ENCODE results near the gene CALHM3. TPM values are rescaled to one million over a fixed set of nuclear protein-coding genes. Genes with fewer than 3 reads are reported as not detected.

The CALHM3 gene
- polyA plus RNA-seq, 3 donors: not detected

DNA sequence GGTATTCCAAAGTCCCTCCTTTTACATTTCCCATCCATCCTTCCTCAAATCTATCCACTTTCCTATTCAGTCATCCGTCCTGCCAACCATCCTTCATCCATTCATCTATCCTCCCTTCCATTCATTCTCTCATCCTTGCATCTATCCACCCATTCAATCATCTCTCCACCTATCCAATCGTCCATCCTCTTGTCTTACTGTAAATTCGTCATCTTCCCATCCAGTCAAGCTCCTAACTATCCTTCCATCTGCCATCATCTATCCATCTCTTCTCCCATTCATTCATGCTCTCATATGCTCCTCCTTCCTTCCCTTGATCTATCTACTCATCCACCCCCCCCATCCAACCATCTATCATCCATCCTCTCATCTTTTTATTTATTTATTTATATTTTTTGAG is 5.0 kb downstream of the CALHM3 start:
- DNase-seq: no peak

DNA sequence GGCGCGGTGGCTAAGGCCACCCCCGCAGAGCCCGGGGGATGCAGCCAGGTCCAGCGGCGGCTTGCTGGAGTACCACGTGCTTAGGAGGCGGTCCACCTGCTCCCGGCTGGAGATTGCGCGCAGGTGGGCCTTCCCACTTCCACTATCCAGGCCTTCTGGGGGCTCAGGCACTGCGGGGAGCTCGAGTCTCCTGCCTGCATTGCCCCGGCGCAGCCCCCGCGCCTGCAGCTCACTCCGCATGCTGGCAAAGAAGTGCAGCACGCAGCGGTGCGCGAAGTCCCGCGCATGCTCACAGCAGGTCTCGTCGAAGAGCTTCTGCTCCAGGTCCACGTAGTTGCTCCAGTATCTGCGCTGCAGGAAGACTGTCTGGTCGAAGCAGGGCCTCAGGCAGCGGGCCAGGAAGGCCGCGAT is 5.8 kb downstream of the CALHM3 start:
- no peak for DNase-seq

DNA sequence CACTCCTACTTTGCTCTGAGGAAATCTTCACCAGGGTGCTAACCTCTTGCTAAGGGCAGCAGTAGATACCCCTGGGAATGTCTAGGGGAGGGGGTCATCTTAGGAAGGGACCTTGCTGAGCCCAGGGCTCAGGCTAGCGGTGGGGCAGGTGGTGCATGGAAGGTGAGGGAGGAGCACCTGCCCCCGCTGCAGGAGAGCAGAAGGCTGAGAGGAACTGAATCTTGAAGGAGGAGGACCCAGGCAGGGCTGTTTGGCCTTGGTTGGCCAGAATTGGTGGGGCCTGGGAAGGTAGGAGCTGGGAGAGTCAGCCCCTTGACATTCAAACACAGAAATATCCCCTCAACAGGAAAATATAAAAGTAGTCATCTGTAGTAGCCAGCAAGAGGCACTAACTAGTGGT is 7.0 kb downstream of the CALHM3 start:
- DNase-seq: no peak

DNA sequence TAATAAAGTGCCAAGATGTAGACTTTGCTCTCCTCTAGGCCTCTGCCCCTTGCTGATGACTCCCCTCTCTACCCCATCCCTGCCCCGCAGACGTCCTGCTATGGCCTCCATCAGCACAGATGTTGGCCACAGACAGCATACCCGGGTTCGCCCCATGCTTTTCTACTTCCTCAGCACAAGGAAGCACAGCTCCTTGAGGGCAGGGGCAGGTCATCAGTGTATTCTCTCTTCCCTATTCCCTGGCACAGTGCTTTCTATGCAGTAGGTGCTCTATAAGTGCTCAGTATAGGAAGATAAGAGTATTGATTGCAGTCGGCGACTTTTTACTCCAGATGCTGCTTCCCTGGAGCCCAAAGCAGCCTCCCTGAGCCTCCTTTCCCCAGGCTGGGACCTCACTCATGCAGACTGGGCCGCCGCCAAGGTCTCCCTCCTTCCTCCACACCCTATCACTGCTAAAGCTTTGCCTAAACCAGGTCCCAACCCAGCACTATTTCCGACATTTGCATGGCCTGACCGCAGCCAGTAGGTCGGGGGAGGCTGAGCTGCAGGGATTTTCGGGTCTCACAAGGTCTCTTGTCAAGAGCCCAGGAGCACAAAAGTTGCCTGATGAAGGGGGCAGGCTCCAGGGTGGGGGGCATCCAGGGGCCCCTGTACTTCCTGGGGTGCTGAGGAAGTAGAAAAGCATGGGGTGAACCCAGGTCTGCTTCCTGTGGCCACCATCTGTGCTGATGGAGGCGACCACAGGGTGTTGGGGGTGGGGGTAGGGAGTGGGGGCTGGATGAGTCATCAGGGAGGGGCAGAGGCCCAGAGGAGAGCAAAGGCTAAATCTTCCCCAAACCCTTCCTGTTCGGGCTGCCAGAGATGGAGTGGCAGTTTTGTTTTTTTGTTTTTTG is 8.0 kb downstream of the CALHM3 start:
- no peak for DNase-seq

DNA sequence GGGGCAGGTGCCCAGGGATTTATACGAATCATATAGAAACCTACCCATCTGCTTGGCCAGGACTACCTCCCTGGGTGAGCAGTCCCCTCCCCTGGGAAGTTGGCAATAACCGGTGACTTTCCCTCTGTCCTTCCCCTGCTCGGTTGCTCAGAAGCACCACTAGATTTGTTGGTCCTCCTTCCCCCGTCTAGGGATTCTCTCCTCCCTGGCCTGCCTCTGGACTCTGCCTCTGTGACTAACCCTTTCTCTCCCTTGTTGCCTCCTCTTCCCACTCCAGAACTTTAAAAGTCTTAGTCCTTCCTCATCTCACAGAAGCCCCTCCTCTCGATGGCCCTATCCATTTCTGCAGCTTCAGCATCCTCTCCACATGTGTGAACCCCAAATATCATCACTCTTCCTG is 9.8 kb downstream of the CALHM3 start:
- no peak for DNase-seq

DNA sequence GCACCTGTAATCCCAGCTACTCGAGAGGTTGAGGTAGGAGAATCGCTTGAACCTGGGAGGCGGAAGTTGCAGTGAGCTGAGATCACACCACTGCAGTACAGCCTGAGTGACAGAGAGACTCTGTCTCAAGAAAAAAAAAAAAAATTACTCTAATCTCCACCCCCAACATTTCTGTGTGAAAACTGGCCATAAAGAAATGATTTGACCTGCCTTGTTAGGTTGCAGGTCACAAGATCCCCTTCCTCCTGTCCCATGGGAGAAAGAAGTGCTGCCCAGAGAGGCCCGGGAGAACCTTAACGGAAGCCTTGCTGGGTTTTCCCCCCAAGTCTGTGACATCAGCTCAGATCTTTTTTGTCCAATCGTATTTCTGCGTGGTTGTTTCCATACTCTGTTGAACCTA is 11.6 kb downstream of the CALHM3 start:
- DNase-seq: no peak

DNA sequence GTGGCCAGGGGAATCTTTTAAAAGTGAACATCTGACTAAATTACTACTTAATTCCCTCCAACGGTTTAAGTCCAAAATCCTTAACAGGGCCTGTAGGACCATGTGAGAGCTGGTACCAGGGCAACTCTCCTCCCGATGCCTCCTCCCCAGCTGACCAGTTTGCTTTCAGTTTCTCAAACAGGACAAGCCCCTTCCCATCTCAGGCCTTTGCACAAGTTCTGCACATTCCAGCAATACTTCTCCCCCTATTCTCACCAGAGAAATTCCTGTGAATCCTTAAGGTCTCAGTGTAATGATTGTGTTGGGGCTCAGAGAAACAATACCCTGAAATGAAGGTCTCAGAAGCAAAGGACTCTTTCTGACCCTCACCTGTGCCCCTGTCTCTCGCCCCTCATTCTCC is 12.3 kb downstream of the CALHM3 start:
- DNase-seq: no peak

DNA sequence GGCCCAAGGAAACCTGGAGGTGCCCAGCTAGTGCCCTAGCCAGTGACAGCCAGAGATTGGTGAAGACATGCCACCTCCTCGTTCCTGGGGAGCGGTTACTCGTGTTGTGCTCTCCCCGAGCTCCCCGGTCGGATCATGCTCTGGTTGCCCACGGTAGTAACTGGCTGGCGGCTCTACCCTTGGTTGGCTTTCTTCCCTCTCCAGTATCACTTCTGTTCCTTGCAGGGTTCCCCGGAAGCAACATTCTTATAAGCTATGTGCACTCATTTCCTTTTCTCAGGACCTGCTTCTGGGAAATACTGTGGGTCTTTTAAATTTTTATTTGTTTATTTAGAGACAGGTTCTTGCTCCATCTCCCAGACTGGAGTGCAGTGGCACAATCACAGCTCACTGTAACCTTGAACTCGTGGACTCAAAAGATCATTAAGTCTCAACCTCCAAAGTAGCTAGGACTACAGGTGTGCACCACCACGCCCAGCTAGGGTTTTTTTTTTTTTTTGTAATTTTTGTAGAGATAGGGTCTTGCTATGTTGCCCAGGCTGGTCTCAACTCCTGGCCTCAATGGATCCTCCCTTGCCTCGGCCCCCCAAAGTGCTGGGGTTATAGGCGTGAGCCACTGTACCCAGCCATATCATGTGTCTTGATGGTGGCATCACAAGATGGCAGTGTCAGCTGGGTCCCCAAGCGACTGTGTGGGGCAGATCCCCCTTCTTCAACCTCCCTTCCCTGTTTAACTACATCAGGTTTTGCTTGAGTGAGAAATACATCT is 13.4 kb downstream of the CALHM3 start:
- no peak for DNase-seq

DNA sequence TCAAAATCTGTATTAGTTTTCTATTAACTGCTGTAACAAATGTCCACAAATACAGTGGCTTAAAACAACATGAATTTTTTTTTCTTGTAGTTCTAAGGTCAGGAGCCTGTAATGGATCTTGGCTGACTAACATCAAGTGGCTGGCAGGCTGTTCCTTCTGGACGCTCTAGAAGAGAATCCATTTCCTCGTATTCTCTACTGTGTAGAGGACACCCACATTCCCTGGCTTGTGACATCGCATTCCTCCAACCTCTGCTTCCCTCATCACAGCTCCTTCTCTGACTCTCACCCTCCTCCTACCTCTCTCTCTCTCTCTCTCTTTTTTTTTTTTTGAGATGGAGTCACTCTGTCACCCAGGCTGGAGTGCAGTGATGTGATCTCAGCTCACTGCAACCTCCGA is 15.5 kb downstream of the CALHM3 start:
- no peak for DNase-seq

DNA sequence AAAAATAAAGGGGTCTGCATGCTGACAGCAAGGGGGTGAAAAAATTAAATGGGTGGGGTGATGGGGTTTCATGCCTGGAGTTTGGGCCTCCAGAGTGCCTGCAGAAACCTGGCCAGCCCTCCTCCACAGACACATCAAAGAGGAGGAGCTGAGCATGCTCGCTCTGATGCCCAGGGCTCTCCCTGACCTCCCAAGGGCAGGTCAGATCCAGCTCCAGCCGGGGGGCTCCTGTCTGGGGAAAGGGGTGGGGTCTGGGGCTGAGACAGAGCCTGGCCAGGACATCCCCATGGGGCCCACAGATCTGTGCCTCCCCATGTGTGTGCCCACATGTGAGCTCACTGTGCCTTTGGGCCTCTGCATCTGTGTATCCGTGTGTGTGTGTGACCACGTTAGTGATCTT is 19.4 kb downstream of the CALHM3 start:
- no peak for DNase-seq

DNA sequence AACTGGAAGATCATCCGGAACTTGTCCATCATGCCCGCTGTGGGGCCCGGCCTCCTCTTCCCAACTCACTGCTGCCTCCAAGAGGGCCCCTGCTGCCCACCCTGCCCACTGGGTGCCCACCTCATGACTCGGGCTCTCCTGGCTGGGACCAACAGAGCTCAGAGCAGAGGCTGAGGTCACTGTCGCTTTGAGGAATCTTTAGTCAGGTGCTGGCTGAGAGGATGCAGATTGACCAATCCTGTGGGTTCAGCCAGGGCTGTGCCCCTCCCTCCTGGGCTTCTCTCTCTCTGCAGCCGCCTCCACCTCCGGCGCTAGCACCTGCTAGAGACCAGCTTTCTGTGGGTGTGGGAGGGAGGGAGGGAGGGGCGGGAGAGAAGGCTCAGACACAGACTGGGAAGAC is 20.3 kb downstream of the CALHM3 start, which contains the start of gene CALHM1:
Gene CALHM1, minus strand, starts transcription at position 181 of the 400 bp plus-strand sequence. Its CDS starts 149 bp downstream, at position 32.
- no peak for DNase-seq

DNA sequence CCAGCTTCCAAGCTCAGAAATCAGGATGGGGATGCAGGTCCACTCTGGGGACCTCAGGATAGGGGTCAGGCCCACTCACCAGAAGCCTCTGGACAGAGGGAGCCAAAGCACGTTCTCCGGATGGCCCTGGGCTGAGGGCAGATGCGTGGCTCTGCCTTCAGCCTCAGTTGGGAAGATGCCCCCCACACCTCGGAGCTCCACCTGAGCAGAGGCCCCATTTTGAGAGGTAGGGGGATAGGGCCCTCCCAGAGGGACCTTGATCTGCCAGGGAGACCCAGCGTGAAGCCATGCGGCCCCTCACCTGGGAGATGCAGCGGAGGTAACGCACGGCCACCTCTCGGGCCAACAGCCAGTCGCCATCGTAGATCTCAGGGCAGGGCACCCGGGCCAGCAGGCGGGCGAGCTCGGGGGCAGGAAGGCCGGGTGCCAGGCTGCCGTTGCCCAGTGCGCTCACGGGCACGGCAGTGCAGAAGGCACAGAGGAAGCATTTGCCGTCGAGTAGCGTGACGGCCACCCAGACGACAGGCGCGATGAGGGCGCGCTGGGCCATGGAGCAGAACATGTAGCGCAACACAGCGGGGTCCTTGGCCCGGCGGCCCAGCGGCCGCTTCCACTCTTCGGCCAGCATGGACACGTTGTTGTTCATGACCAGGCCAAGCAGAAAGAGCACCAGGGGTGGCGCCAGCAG is 21.0 kb downstream of the CALHM3 start:
- no peak for DNase-seq

DNA sequence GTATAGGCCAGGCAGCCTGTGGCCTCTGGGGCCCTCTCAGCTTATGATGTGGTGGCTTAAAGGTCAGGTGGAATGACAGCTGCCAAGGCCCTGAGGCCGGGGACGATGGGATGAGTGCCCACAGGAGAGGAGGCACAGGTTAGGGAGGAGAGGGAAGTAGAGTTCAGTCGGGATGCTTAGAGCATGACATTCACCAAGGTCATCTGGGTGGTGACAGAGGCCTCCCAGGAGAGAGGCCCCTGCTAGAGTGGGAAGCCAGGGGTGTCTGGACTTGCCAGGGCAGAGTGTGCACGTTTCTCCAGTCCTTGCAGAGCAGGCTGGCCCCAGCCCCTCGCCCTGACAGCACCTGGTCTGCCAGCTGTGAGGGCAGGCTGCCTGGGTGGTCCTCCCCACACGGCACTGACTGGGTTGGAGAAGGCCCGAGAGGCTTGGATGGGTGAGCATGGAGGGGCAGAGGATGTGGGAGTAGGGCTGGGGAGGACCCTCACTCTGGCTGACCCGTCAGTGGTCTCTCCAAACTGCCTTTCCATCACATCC is 21.8 kb downstream of the CALHM3 start:
- DNase-seq: no peak

DNA sequence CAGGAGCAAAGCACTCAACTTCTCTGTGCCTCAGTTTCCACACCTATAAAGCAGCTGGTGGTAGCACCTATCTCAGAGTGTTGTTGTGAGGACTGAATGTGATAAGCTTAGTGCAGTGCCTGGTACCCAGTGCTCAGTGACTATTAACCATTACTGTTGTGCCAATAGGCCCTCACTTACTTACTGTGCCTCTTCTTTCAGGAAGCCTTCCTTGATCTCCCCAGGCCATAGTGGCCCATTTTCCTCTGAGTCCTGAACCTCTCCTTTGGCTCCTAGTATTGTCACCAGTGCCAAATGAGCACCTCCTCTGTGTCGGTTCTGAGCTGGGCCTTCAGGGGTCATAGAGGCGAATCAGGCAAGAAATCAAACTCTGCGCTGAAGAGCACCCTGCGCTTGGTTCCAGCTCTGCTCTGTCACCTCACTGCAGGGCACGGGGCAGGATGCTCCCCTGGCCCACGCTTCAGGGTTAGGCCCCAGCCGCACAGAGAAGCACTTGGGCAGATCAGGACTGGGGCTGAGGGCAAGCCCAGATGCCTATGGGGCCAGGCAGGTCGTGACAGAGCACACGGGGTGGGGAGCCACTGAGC is 22.9 kb downstream of the CALHM3 start:
- DNase-seq: no peak

DNA sequence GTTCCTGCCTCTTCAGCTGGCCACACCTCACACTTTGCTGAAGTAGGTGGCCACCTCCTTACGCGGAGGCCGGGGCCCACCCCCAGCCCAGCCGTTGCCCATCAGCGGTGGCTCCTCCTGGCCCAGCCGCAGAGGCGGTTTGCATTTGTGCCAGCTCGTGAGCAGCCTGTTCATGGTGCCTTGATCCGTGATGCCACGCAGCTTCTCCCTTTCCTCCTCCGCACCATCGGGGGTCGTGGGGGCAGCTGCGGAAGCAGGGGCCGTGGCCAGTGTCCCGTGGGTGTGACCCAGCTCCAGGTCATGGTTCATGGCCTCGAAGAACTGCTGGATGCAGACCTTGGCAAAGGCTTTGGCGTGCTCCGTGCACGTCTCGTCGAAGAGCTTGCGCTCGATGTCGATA is 23.8 kb downstream of the CALHM3 start:
- DNase-seq: no peak

DNA sequence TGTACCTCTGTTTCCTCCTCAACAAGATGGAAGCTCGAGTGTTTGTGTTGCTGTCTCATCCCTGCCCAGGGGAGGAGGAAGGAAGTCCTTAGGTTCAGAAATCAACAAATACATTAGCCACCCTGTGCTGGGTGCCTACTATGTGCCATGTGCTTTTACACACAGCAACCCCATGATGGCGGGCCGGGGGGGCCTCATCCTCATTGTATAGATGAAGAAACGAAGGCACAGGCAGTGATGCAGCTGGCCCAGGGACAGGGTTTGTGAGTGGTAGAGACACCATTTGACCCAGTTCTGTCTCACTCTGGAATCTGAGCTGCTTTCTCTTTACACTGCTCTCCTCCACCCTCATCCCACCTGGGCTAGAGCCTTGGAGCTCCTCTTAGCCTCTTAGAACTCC is 25.0 kb downstream of the CALHM3 start:
- no peak for DNase-seq

DNA sequence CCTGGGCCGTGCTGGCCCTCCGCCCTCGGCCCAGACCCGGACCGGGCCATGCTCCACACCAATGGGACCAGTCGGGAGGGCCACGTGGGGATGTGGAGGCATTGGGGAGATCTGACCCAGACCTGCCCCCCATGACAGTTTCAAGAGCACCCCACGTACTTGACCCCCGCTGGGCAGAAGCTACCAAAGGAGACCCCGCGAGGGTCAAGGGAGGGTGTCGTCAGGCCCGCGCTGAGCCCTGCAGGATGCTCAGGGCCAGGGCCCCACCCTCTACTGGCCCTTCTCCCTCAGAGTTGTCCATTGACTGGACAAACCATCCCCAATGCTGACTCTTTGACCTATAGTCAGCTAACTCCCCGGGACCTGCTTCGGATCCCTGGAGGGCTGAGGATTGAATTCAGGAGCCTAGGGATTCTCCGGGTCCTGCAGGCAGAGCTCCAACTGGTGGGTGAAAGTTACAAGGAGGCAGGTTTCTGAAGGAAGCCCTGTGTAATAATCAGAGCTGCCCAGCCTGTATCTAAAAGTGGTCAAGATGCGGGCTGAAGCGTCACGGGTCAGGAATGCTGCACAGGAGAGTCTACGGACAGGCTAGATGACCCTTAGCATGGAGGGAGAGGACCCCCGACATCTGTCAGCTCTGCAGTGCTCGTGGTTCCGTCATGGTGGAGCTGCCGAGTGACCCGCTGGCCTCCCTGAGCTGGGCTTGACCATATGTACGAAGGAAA is 26.4 kb downstream of the CALHM3 start:
- DNase-seq: no peak

DNA sequence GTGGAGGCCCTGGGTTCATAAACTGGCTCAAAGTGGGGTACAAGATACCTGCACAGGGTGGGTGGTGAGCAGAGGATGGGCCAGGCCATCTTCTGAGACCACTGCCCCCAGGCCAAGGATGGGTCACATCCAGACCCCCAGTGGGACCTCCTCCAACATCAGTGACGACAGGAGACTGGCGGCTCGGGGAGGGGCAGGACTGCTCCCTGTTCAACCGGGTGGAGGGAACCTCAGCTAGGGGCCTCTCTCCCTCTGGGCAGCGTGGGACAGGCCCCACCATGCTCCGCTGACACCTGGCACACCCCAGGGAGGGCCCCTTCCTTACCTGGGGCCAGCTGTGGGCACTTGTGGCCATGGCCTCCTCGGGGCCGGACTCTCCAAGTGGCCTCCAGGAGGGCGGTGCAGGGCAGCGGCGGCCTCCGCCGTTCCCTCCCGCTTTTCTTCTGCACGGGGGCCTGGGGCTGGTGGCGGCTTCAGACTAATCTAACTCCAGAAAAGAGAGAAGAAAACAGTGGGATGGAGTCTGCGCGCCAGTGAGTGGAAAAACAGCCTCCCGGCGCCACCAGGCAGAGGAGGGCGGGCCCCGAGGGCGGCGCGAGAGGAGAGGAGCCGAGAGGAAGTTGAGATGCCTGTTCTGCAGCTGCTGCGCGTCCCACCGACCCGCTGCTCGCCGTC is 27.1 kb downstream of the CALHM3 start, which contains the start of gene CALHM2:
Gene CALHM2, minus strand, starts transcription at position 540 of the 675 bp plus-strand sequence. CDS start 2,429 bp downstream, outside the sequence.
- DNase-seq: peak; percentile 68

DNA sequence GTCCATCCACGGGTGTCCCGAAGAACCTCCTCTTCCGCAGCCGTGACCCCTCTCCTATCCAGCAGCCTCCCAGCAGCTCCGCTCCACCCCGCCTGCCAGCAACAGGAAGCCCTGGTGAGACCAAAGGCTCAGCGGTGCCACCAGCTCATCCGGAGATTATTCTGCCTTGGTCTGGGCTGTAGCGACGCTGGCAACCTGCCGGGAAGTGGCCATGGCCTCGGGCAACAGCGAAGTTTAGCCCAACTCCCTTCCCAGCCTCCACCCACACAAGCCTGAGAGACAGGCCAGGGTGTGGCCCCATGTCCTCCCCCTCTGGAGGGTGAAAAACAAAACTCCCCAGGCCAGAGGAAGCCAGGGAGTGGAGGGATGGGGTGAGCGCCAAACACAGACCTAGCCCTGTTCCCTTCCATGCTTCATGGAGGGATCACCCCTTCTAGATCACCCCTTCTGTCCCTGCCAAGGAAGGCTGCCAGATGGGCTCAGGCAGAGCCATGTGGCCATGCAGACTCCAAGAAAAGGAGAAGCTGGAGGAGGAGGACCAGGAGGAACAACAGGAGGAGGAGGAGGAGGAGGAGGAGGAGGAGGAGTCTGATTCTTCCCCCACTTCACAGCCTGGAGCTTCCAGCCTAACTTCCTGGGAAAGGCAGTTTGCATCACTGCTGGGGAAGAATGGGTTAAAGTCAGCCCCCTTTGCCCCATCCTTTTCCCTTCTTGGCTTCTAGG is 27.8 kb downstream of the CALHM3 start:
- DNase-seq: no peak
